ENCODE measurements around the gene IRAK3. TPM values are rescaled to one million over a fixed set of nuclear protein-coding genes. Genes with fewer than 3 reads are reported as not detected.

The IRAK3 gene
- total RNA-seq, 1 experiment from 2014 or later = 12.0 TPM

GRCh38 chr12:66268562-66268961 lies 79.5 kb downstream of the IRAK3 start:
- Mint-ChIP-seq H3K27me3 (ENCODE audit: unreplicated experiment) (no peaks in the 10 kb centered on the region), H3K4me1 (ENCODE audit: low read depth, unreplicated experiment) (no peaks in the 10 kb centered on the region), H3K9me3 (ENCODE audit: low read depth, unreplicated experiment) (no peaks in the 10 kb centered on the region), H3K36me3 (ENCODE audit: insufficient read depth, unreplicated experiment) (no peaks in the 10 kb centered on the region), H3K4me3 (ENCODE audit: low read depth, unreplicated experiment) (no peak overlapping the region), H3K27ac (ENCODE audit: unreplicated experiment) (no peak overlapping the region)
- no TSS peak for BruUV-seq (replicated peaks)
- CTCF ChIA-PET = interaction anchor here (1.2 kb wide), 1 partner anchor 99 kb away, joined by 3 read pairs; no protein-coding TSS in a partner anchor
- TF ChIP-seq CTCF (IDR thresholded peaks at IDR 0.05; ENCODE audit: unreplicated experiment) = no peak
- DNase-seq = no peak
- intact Hi-C loops (cut with micrococcal nuclease; ENCODE audit: unreplicated experiment) = no loop called here

- no TSS peak for BruUV-seq (replicated peaks)
- intact Hi-C loops (cut with micrococcal nuclease; ENCODE audit: unreplicated experiment) = no loop called here
- Mint-ChIP-seq H3K36me3 (ENCODE audit: insufficient read depth, unreplicated experiment) (no peaks in the 10 kb centered on the region), H3K27ac (ENCODE audit: unreplicated experiment) (no peak overlapping the region), H3K4me1 (ENCODE audit: low read depth, unreplicated experiment) (no peaks in the 10 kb centered on the region), H3K9me3 (ENCODE audit: low read depth, unreplicated experiment) (no peaks in the 10 kb centered on the region), H3K4me3 (ENCODE audit: low read depth, unreplicated experiment) (no peak overlapping the region), H3K27me3 (ENCODE audit: unreplicated experiment) (no peaks in the 10 kb centered on the region)
- CTCF ChIA-PET = interaction anchor here (1.0 to 1.3 kb wide), 4 partner anchors 100 to 425 kb away, joined by 3 to 5 read pairs (median 4); partner anchors contain the start of gene LLPH
- TF ChIP-seq CTCF (IDR thresholded peaks at IDR 0.05; ENCODE audit: unreplicated experiment) = no peak
- no peak for DNase-seq
Observed at GRCh38 chr12:66269142-66269541, 80.1 kb downstream of the IRAK3 start.

GRCh38 chr12:66269757-66270383 lies 80.9 kb downstream of the IRAK3 start:
- H3K4me1 Mint-ChIP-seq (ENCODE audit: low read depth, unreplicated experiment) = no peaks in the 10 kb centered on the region
- no peaks in the 10 kb centered on the region for H3K27me3 Mint-ChIP-seq (ENCODE audit: unreplicated experiment)
- CTCF ChIA-PET = interaction anchor here (0.7 to 1.3 kb wide), 9 partner anchors 9 to 443 kb away, joined by 3 to 5 read pairs (median 3); partner anchors contain the start of gene LLPH
- no peaks in the 10 kb centered on the region for H3K36me3 Mint-ChIP-seq (ENCODE audit: insufficient read depth, unreplicated experiment)
- peak; percentile 25 for DNase-seq
- BruUV-seq (replicated peaks) = no TSS peak
- H3K4me3 Mint-ChIP-seq (ENCODE audit: low read depth, unreplicated experiment) = no peak overlapping the region
- intact Hi-C loops (cut with micrococcal nuclease; ENCODE audit: unreplicated experiment) = loop anchor here (10.0 kb wide), 2 partner anchors 275 to 595 kb away; no protein-coding TSS in a partner anchor
- no peaks in the 10 kb centered on the region for H3K9me3 Mint-ChIP-seq (ENCODE audit: low read depth, unreplicated experiment)
- H3K27ac Mint-ChIP-seq (ENCODE audit: unreplicated experiment) = no peak overlapping the region
- peak; percentile 59 for TF ChIP-seq CTCF (IDR thresholded peaks at IDR 0.05; ENCODE audit: unreplicated experiment)

GRCh38 chr12:66270613-66271012 lies 81.6 kb downstream of the IRAK3 start:
- no peak overlapping the region for H3K27ac Mint-ChIP-seq (ENCODE audit: unreplicated experiment)
- no peaks in the 10 kb centered on the region for H3K36me3 Mint-ChIP-seq (ENCODE audit: insufficient read depth, unreplicated experiment)
- no peak for TF ChIP-seq CTCF (IDR thresholded peaks at IDR 0.05; ENCODE audit: unreplicated experiment)
- H3K9me3 Mint-ChIP-seq (ENCODE audit: low read depth, unreplicated experiment) = no peaks in the 10 kb centered on the region
- intact Hi-C loops (cut with micrococcal nuclease; ENCODE audit: unreplicated experiment) = loop anchor here (10.0 kb wide), 2 partner anchors 274 to 594 kb away; no protein-coding TSS in a partner anchor
- H3K27me3 Mint-ChIP-seq (ENCODE audit: unreplicated experiment) = no peaks in the 10 kb centered on the region
- CTCF ChIA-PET = interaction anchor here (1.2 to 1.3 kb wide), 2 partner anchors 8 to 442 kb away, joined by 3 read pairs; no protein-coding TSS in a partner anchor
- no TSS peak for BruUV-seq (replicated peaks)
- no peak for DNase-seq
- no peak overlapping the region for H3K4me3 Mint-ChIP-seq (ENCODE audit: low read depth, unreplicated experiment)
- no peaks in the 10 kb centered on the region for H3K4me1 Mint-ChIP-seq (ENCODE audit: low read depth, unreplicated experiment)
